Measurements from ENCODE around the gene PRUNE2. TPM values are rescaled to one million over a fixed set of nuclear protein-coding genes. Genes with fewer than 3 reads are reported as not detected.
A peak's percentile ranks its signal among the peaks of the same experiment; 100 is the strongest.

Gene PRUNE2
- total and polyA plus RNA-seq, 12 donors, result 1.9 to 68.0 (median 11.2) TPM

DNA sequence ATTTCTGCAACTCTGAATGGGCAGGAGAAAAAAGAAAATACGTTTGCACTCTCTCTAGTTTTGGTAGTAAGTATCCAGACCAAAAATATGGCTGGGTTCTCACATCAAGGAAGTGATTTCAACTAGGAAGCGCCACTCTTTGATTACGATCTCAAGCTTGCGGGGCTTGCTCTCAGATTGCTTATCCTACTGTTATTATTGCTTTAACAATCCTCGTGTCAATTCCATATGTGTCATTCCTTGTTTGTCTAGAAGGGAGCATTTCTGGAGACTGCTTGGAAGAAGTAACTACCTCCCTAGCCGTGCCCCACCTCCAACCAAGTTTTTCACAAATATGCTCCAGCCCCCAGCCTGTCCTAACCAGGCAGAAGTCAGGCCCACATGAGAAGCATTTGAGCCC, 3.5 kb downstream of the PRUNE2 start:
- H3K4me1 ChIP-seq (replicated peaks in 1 of 2), result peaks cover 6 to 17% of the 10 kb centered on the region in 2 donors
- TF ChIP-seq POLR2A (IDR thresholded peaks at IDR 0.05), result no peak
- TF ChIP-seq, protein P1, sequence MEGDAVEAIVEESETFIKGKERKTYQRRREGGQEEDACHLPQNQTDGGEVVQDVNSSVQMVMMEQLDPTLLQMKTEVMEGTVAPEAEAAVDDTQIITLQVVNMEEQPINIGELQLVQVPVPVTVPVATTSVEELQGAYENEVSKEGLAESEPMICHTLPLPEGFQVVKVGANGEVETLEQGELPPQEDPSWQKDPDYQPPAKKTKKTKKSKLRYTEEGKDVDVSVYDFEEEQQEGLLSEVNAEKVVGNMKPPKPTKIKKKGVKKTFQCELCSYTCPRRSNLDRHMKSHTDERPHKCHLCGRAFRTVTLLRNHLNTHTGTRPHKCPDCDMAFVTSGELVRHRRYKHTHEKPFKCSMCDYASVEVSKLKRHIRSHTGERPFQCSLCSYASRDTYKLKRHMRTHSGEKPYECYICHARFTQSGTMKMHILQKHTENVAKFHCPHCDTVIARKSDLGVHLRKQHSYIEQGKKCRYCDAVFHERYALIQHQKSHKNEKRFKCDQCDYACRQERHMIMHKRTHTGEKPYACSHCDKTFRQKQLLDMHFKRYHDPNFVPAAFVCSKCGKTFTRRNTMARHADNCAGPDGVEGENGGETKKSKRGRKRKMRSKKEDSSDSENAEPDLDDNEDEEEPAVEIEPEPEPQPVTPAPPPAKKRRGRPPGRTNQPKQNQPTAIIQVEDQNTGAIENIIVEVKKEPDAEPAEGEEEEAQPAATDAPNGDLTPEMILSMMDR (IDR thresholded peaks at IDR 0.05), result no peak
- 54 to 57% (median 55%) methylated on average over 6 of the region's 6 CpGs for WGBS, 4 donors
- no peak overlapping the region for H3K4me3 ChIP-seq
- intact Hi-C loops (cut with DNase I), result no loop called here
- H3K27ac ChIP-seq, result no peak overlapping the region
- DNase-seq, result no peak
- no peaks in the 10 kb centered on the region for H3K27me3 ChIP-seq
- no peaks in the 10 kb centered on the region for H3K36me3 ChIP-seq (replicated peaks in 1 of 2)
- no peaks in the 10 kb centered on the region for H3K9me3 ChIP-seq (replicated peaks in 1 of 3)

DNA sequence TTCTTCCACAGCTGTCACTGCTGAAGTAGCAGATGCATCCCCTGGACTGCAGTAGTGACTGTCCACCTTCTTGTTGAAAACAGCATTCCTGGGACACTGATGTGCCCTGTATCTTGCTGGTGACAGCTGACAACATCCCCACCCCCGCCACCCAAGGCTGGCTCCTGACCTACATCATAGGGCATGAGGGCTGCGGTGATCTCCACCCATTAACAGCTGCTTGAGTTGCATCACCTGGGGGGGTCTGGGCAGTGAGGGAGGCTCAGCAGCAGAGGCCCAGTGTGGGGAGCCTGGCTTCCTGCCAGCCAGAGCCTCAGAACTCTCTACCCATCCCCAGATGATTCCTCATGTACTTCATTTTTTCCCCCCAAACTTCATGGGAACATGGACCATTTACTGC, 4.1 kb downstream of the PRUNE2 start:
- H3K4me3 ChIP-seq, result no peak overlapping the region
- H3K36me3 ChIP-seq (replicated peaks in 1 of 2), result no peaks in the 10 kb centered on the region
- no peaks in the 10 kb centered on the region for H3K9me3 ChIP-seq (replicated peaks in 1 of 3)
- 61 to 78% (median 74%) methylated on average over 2 of the region's 2 CpGs; no CpG with 5 or more reads in 1 of the 4 donors for WGBS, 4 donors
- DNase-seq, result no peak
- H3K27ac ChIP-seq, result no peak overlapping the region
- intact Hi-C loops (cut with DNase I), result no loop called here
- no peaks in the 10 kb centered on the region for H3K27me3 ChIP-seq
- TF ChIP-seq POLR2A (IDR thresholded peaks at IDR 0.05), result no peak
- peaks cover 6 to 17% of the 10 kb centered on the region in 2 donors for H3K4me1 ChIP-seq (replicated peaks in 1 of 2)

DNA sequence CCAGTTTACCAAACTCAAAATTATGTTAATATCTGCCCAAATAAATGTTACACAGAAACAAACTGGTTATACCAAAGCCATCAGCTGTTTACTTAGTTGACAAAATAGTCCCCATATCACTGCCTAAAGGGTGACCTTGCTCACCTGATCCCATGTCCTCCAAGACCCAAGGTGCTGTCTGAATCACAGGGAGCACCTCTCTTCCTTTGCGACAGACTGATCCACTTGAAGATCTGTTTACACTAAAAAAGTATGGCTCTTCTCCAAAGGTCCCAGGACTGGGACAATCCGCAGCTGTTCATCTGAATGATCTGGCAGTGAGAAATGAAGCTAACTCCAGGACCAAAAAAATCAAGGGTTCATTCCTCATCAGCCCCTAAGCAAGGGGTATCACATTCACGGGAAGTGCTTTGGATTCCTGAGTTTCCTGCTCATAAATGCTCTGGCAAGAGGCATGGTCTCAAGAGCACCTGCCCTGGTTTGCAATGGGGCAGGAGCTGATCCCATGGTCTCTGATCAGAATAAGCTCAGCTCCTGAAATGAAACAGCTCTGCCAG, 5.0 kb downstream of the PRUNE2 start:
- no peaks in the 10 kb centered on the region for H3K36me3 ChIP-seq (replicated peaks in 1 of 2)
- peaks cover 6 to 12% of the 10 kb centered on the region in 2 donors for H3K4me1 ChIP-seq (replicated peaks in 1 of 2)
- no peak overlapping the region for H3K4me3 ChIP-seq
- no peaks in the 10 kb centered on the region for H3K27me3 ChIP-seq
- no peaks in the 10 kb centered on the region for H3K9me3 ChIP-seq (replicated peaks in 1 of 3)
- 54 to 70% (median 61%) methylated on average over 3 of the region's 3 CpGs for WGBS, 4 donors
- DNase-seq, result no peak
- no peak overlapping the region for H3K27ac ChIP-seq
- intact Hi-C loops (cut with DNase I), result no loop called here
- TF ChIP-seq, protein P1 (IDR thresholded peaks at IDR 0.05), result no peak
- no peak for TF ChIP-seq POLR2A (IDR thresholded peaks at IDR 0.05)

DNA sequence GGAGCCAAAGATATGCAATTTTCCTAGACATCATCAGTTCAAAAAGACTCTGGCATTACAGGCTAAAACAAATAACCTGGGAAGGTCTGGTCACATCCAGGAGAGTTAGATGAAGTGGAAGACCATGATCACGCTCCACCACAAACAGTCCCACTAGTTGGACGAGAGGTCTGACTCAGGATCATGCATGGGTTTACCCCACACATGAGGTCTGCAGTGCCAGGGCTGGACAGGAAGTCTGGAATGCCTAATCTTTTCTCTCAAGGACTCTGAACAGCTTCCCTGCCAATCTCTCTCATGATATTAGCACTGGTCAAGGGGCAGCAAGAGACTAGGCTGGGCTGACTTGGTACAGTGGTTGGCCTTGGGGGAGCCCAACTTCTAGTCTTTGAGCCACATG, 7.1 kb downstream of the PRUNE2 start:
- H3K27ac ChIP-seq, result no peak overlapping the region
- H3K27me3 ChIP-seq, result no peaks in the 10 kb centered on the region
- 12 to 72% (median 56%) methylated on average over 2 of the region's 2 CpGs for WGBS, 4 donors
- H3K9me3 ChIP-seq (replicated peaks in 1 of 3), result no peaks in the 10 kb centered on the region
- H3K36me3 ChIP-seq (replicated peaks in 1 of 2), result no peaks in the 10 kb centered on the region
- H3K4me3 ChIP-seq, result no peak overlapping the region
- H3K4me1 ChIP-seq (replicated peaks in 1 of 2), result no peaks in the 10 kb centered on the region
- peak in 3 of 7 donors; percentile 8 to 46 (median 39) for DNase-seq
- intact Hi-C loops (cut with DNase I), result no loop called here
- TF ChIP-seq, protein P1 (IDR thresholded peaks at IDR 0.05), result no peak
- TF ChIP-seq POLR2A (IDR thresholded peaks at IDR 0.05), result no peak

Measured in adrenal gland (tissue), 12 donors.